K562 (cell line): ENCODE measurements around the gene USP22. TPM values are rescaled to one million over a fixed set of nuclear protein-coding genes. Genes with fewer than 3 reads are reported as not detected.

Source experiments
- ATAC-seq: fragments of 200-7000 bp; cut with Tn5 transposase; 3 replicates; pipeline ENCODE4 v1.9.1; 2020; ENCODE audit warnings: moderate library complexity
- BruUV-seq: library from RNA; stranded (reverse); fragments of 400-500 nt; replicated peaks from 2 replicates; lab custom pipeline; 2021; lab: Mats Ljungman, UMichigan
- CTCF ChIA-PET: fragments of 300-600 bp; formaldehyde crosslinking; extraction: SDS; loops from one replicate; lab custom pipeline; 2021; ENCODE audit warnings: low intra/inter-chr PET ratio; lab: Yijun Ruan, JAX
- POLR2A ChIA-PET: fragments of 300-600, 350-650 bp; sonication (Branson Sonifier 250); formaldehyde crosslinking; extraction: SDS; loops from one replicate; lab custom pipeline; 2021; ENCODE audit warnings: antibody characterized with exemption, inconsistent platforms; lab: Yijun Ruan, JAX
- DNase-seq, 4 experiments: peaks; one replicate each; pipeline versions ENCODE4 v3.0.0 to v3.0.0-alpha.2; 2011 to 2018; ENCODE audit warnings: low spot score in 3 of 4, mixed read lengths in 3 of 4; ENCODE audit errors: extremely low read depth in 1 of 4
- FAIRE-seq: peaks from 2 replicates; lab custom pipeline; 2011; peaks lifted over from hg19 to GRCh38; lab: Jason Lieb, UNC
- H2AFZ ChIP-seq: 2 replicates; pipeline ENCODE4 v1.6.0; 2011; ENCODE audit warnings: low read depth, low read length, control low read depth, inconsistent platforms
- H3K27ac ChIP-seq: fragments of 200-600 bp; 3 replicates; pipeline ENCODE4 v1.8.0; 2011; ENCODE audit warnings: low read depth, mild to moderate bottlenecking, control low read depth, inconsistent platforms, low read length, moderate library complexity, mixed read lengths; ENCODE audit errors: extremely low read depth
- H3K27me3 ChIP-seq, 2 experiments: fragments of 300-600 bp in 1 of 2; 2 replicates in 1 of 2; 3 replicates in 1 of 2; pipeline versions ENCODE4 v1.6.0 to v1.8.0; 2011; ENCODE audit warnings: inconsistent platforms in 2 of 2, low read length in 2 of 2, mild to moderate bottlenecking in 1 of 2, mixed read lengths in 1 of 2, moderate library complexity in 1 of 2; ENCODE audit not compliant: control insufficient read depth in 2 of 2, insufficient read depth in 2 of 2
- H3K36me3 ChIP-seq: fragments of 300-600 bp; 3 replicates; pipeline ENCODE4 v1.8.0; 2011; ENCODE audit warnings: mild to moderate bottlenecking, low read length, inconsistent platforms; ENCODE audit not compliant: control insufficient read depth, insufficient read depth
- H3K4me1 ChIP-seq, 2 experiments: fragments of 200-600 bp in 1 of 2; replicated peaks in 1 of 2; 2 replicates in 1 of 2; 3 replicates in 1 of 2; pipeline versions ENCODE4 v1.5.1 to v1.8.0; 2011; ENCODE audit warnings: inconsistent platforms in 2 of 2, low read length in 2 of 2, mild to moderate bottlenecking in 1 of 2, mixed read lengths in 1 of 2, moderate library complexity in 1 of 2; ENCODE audit not compliant: control insufficient read depth in 2 of 2, insufficient read depth in 2 of 2
- H3K4me2 ChIP-seq: 2 replicates; pipeline ENCODE4 v1.6.1; 2011; ENCODE audit warnings: low read length, control low read depth, inconsistent platforms, mixed read lengths; ENCODE audit not compliant: insufficient read depth
- H3K4me3 ChIP-seq: fragments of 200-600 bp; sonication (generic), shearing (Covaris generic); 2 replicates; pipeline ENCODE4 v1.5.1; 2016; ENCODE audit warnings: control low read depth, inconsistent platforms
- H3K79me2 ChIP-seq: fragments of 200-600 bp; 3 replicates; pipeline ENCODE4 v1.8.0; 2011; ENCODE audit warnings: low read length, inconsistent platforms; ENCODE audit not compliant: control insufficient read depth, insufficient read depth
- H3K9ac ChIP-seq, 2 experiments: 2 replicates each; pipeline versions ENCODE4 v1.6.0 to v1.6.1; 2011; ENCODE audit warnings: low read depth in 2 of 2, low read length in 2 of 2, control low read depth in 1 of 2, inconsistent platforms in 1 of 2, mild to moderate bottlenecking in 1 of 2, mixed read lengths in 1 of 2; ENCODE audit not compliant: insufficient read depth in 1 of 2
- H3K9me1 ChIP-seq: one replicate; pipeline ENCODE4 v1.6.0; 2011; ENCODE audit warnings: inconsistent platforms, mild to moderate bottlenecking, low read length, moderate library complexity; ENCODE audit not compliant: control insufficient read depth, insufficient read depth
- H3K9me3 ChIP-seq: replicated peaks from 2 replicates; pipeline ENCODE4 v1.5.1; 2011; ENCODE audit warnings: low read depth, low read length, inconsistent platforms; ENCODE audit not compliant: control insufficient read depth, insufficient read depth
- H4K20me1 ChIP-seq: replicated peaks from 2 replicates; pipeline ENCODE4 v1.6.1; 2011; ENCODE audit warnings: low read length, inconsistent platforms, mixed read lengths; ENCODE audit not compliant: control insufficient read depth, insufficient read depth
- CREB5 ChIP-seq: fragments of 250-450 bp; sonication (Bioruptor Pico); IDR thresholded peaks from 2 replicates; pipeline ENCODE4 v1.5.0; 2020; ENCODE audit warnings: mild to moderate bottlenecking
- NFIX ChIP-seq: fragments of 250-450 bp; sonication (Bioruptor Pico); IDR thresholded peaks from 2 replicates; pipeline ENCODE4 v1.4.0; 2020; ENCODE audit warnings: low read depth, mild to moderate bottlenecking, moderate library complexity
- POLR2AphosphoS2 ChIP-seq: IDR thresholded peaks from 2 replicates; pipeline ENCODE4 v1.6.1; 2012; ENCODE audit warnings: low read length, improper control_type of control experiment
- TEAD2 ChIP-seq: fragments of 450-650 bp; IDR thresholded peaks from 2 replicates; pipeline ENCODE4 v1.6.1; 2016; ENCODE audit warnings: missing genetic modification characterization, control low read depth, missing compliant biosample characterization
- ZBTB17 ChIP-seq: fragments of 450-650 bp; formaldehyde crosslinking; IDR thresholded peaks from 2 replicates; pipeline ENCODE4 v1.4.0; 2020; ENCODE audit warnings: mild to moderate bottlenecking
- WGBS: fragments of 100-300 bp; shearing (Covaris generic); methylation state at CpG from one replicate; pipeline ENCODE4 v1.1.6; 2016; ENCODE audit warnings: low coverage, mixed read lengths; ENCODE audit not compliant: insufficient coverage; ENCODE audit errors: missing lambda C conversion rate; 5-methylcytosine and 5-hydroxymethylcytosine counted together
- in situ Hi-C: fragments of 300-500 bp; cut with MboI; formaldehyde crosslinking; loops from 4 replicates; pipeline ENCODE4 v1.15.0; 2018; ENCODE audit warnings: inconsistent platforms, mixed read lengths
- intact Hi-C: fragments of 100-400 bp; cut with micrococcal nuclease; formaldehyde crosslinking; loops from 2 replicates; pipeline ENCODE4 v1.14.2; 2022
- polyA plus RNA-seq, 8 experiments: library from polyadenylated mRNA; depleted of rRNA in 4 of 8; stranded (reverse) in 5 of 8; unstranded in 3 of 8; fragments of >200 nt; fragmentation: Nextera tagmentation in 2 of 8; fragmentation: Illumina TruSeq in 1 of 8; extraction: Ambion mirVana in 2 of 8; extraction: Trizol in 1 of 8; gene quantifications; 2 replicates each; pipeline versions ENCODE4 v1.2.1 to v1.2.3, GENCODE V29; 2011 to 2014; ENCODE audit warnings: inconsistent platforms in 1 of 8, missing spikeins in 1 of 8
- total RNA-seq, 7 experiments: library from RNA; depleted of rRNA in 6 of 7; stranded (reverse); fragments of >200 nt in 6 of 7; fragmentation: Illumina TruSeq in 2 of 7; extraction: Trizol in 2 of 7; gene quantifications; 2 replicates each; pipeline versions ENCODE4 v1.2.1 to v1.2.3, GENCODE V29; 2011 to 2021; ENCODE audit warnings: low replicate concordance in 1 of 7

Gene USP22
- total and polyA plus RNA-seq, 9 of the 15 experiments (the other 6 are each of a cell fraction or from before 2014, with no cell fraction given), result 6.5 to 113 (median 58.9) TPM

- TF ChIP-seq NFIX (CRISPR knock-in tag), result no peak
- no peak for TF ChIP-seq TEAD2 (tag)
- TF ChIP-seq CREB5 (CRISPR knock-in tag), result no peak
- TF ChIP-seq, all 486 proteins: peak for 0
These were observed 5.6 kb downstream of the USP22 start (continued) for GRCh38 chr17:21037117-21037803.

GRCh38 chr17:21036361-21036881 is 6.4 kb downstream of the USP22 start:
- no peak overlapping the region for H3K9ac ChIP-seq
- no peak overlapping the region for H2AFZ ChIP-seq
- intact Hi-C loops, result no loop called here
- H3K9me3 ChIP-seq, result no peaks in the 10 kb centered on the region
- no peak overlapping the region for H3K27ac ChIP-seq
- TF ChIP-seq ZBTB17 (CRISPR knock-in tag) (0 out of 2 replicates have a peak, but pooled peaks have one; percentile 50), POLR2AphosphoS2 (no peak)
- peaks cover 3% of the 10 kb centered on the region for H3K9me1 ChIP-seq
- ChIA-PET POLR2A (interaction anchor here (0.6 to 1.5 kb wide), 2 partner anchors 44 to 154 kb away, joined by 3 to 4 read pairs; no protein-coding TSS in a partner anchor), CTCF (no interaction called here)
- FAIRE-seq, result no peak
- peaks cover 9 to 37% of the 10 kb centered on the region in 2 experiments; a peak in 4 of 5 replicates for H3K4me1 ChIP-seq
- ATAC-seq, result peak; percentile 19
- H3K4me2 ChIP-seq, result no peak overlapping the region; the same call in 1 of the 2 replicates
- H3K4me3 ChIP-seq, result no peak overlapping the region
- peaks cover 74% of the 10 kb centered on the region for H4K20me1 ChIP-seq
- DNase-seq, result no peak
- H3K27me3 ChIP-seq, result no peaks in the 10 kb centered on the region
- WGBS, result 60% methylated on average over 4 of the region's 4 CpGs
- peaks cover 70% of the 10 kb centered on the region; the same call in 2 of the 3 replicates for H3K36me3 ChIP-seq
- no TSS peak for BruUV-seq
- peaks cover 98% of the 10 kb centered on the region for H3K79me2 ChIP-seq
- in situ Hi-C loops, result no loop called here
